Erythroblast (primary cell): ENCODE results near the gene TM4SF20.

Source experiments
- GATA1 ChIP-seq: IDR thresholded peaks from 2 replicates; pipeline ENCODE4 v1.6.1; 2011; ENCODE audit warnings: low read depth, mild to moderate bottlenecking, control low read depth, low read length, moderate library complexity
- POLR2A ChIP-seq: IDR thresholded peaks from 2 replicates; pipeline ENCODE4 v1.6.1; 2011; ENCODE audit warnings: mild to moderate bottlenecking, low read length

GRCh38 chr2:227402959-227403358 is 23.9 kb upstream of the TM4SF20 start:
- TF ChIP-seq POLR2A, result no peak
- no peak for TF ChIP-seq GATA1
